SJSA1 (cell line): ENCODE results near the gene KCP. TPM values are rescaled to one million over a fixed set of nuclear protein-coding genes. Genes with fewer than 3 reads are reported as not detected.

Experiments
- DNase-seq, 2 experiments: peaks; one replicate each; pipeline ENCODE4 v3.0.0-alpha.2; 2015 to 2020; ENCODE audit warnings: low spot score in 2 of 2, low read depth in 1 of 2
- H3K27ac ChIP-seq: fragments of 250-450 bp; sonication (Bioruptor Pico); 2 replicates; pipeline ENCODE4 v1.5.1; 2020; ENCODE audit warnings: mild to moderate bottlenecking, moderate library complexity
- H3K27me3 ChIP-seq: fragments of 250-450 bp; sonication (Bioruptor Pico); replicated peaks from 2 replicates; pipeline ENCODE4 v1.5.1; 2020; ENCODE audit warnings: mild to moderate bottlenecking, moderate library complexity
- H3K36me3 ChIP-seq: fragments of 250-450 bp; sonication (Bioruptor Pico); 2 replicates; pipeline ENCODE4 v1.5.1; 2020; ENCODE audit warnings: mild to moderate bottlenecking
- H3K4me1 ChIP-seq: fragments of 250-450 bp; sonication (Bioruptor Pico); replicated peaks from 2 replicates; pipeline ENCODE4 v1.6.1; 2021; ENCODE audit warnings: mild to moderate bottlenecking
- H3K4me3 ChIP-seq: fragments of 250-450 bp; sonication (Bioruptor Pico); 2 replicates; pipeline ENCODE4 v1.5.1; 2020; ENCODE audit warnings: mild to moderate bottlenecking
- H3K9me3 ChIP-seq: fragments of 250-450 bp; sonication (Bioruptor Pico); replicated peaks from 2 replicates; pipeline ENCODE4 v1.5.1; 2020; ENCODE audit warnings: mild to moderate bottlenecking
- total RNA-seq: library from RNA; depleted of rRNA; stranded (reverse); fragments of >200 nt; shearing (Covaris generic); gene quantifications from 2 replicates; pipeline ENCODE4 v1.2.3, GENCODE V29; 2014

The KCP gene
- total RNA-seq, 1 experiment from 2014 or later: not detected

DNA sequence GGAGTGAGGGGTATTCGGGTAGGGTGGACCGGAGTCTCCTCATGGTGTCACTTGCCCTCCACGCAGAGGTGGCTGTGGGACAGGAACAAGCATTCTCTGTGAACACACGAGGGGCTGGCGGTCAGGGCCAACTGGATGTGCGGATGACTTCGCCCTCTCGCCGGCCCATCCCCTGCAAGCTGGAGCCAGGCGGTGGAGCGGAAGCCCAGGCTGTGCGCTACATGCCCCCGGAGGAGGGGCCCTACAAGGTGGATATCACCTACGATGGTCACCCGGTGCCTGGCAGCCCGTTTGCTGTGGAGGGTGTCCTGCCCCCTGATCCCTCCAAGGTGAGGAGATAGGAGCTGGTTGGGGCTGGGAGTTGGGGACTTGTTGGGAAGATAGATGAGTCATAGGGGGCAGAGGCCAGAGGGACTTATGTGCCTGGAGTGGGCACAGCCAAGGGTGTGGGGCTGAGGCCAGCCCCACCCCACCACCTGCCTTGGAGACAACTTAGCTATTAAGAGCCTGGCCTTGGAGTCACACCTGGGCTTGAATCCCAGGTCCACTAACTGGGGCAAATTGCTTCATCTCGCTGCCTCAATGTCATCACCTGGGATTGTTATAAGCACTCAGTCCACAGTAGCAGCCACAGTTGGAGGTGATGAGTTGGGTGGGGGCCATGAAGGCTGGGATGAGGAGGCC lies 66.4 kb downstream of the KCP start:
- H3K27me3 ChIP-seq: no peaks in the 10 kb centered on the region
- peaks cover 6% of the 10 kb centered on the region for H3K4me1 ChIP-seq
- H3K36me3 ChIP-seq: peaks cover 92% of the 10 kb centered on the region
- no peak overlapping the region for H3K4me3 ChIP-seq
- no peaks in the 10 kb centered on the region for H3K9me3 ChIP-seq
- no peak for DNase-seq
- no peak overlapping the region for H3K27ac ChIP-seq

DNA sequence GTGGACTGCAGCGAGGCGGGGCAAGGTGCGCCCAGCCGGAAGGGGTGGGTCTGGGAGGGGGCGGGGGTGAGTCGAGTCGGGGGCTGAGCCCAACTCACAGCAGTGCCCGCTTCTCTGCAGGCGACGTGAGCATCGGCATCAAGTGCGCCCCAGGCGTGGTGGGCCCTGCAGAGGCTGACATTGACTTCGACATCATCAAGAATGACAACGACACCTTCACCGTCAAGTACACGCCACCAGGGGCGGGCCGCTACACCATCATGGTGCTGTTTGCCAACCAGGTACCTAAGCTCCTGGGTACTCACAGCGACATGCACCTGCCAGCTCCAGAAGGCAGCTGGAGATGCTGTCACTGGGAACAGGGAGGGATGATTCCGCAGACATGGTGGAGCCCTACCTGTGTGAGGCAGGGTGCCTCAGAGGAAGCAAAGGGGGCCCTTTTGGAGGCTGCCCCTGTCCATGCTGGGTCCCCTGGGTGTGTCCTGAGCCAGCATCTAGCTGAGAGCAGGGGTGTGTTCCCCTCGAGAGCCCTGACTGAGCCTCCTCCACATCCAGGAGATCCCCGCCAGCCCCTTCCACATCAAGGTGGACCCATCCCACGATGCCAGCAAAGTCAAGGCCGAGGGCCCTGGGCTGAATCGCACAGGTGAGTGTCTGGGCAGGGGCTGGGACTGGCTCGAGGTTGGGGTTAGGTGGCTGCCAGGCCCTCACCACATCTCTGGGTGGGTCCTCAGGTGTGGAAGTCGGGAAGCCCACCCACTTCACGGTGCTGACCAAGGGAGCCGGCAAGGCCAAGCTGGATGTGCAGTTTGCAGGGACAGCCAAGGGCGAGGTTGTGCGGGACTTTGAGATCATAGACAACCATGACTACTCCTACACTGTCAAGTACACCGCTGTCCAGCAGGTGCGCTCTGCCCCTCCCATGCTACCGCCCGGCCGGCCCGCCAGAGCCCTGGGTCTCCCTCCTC lies 67.6 kb downstream of the KCP start:
- Histone ChIP-seq H3K9me3 (no peaks in the 10 kb centered on the region), H3K36me3 (peaks cover 96% of the 10 kb centered on the region), H3K4me1 (peaks cover 6% of the 10 kb centered on the region), H3K27me3 (no peaks in the 10 kb centered on the region), H3K27ac (no peak overlapping the region), H3K4me3 (no peak overlapping the region)
- peak in 1 of 2 experiments; percentile 45 for DNase-seq

DNA sequence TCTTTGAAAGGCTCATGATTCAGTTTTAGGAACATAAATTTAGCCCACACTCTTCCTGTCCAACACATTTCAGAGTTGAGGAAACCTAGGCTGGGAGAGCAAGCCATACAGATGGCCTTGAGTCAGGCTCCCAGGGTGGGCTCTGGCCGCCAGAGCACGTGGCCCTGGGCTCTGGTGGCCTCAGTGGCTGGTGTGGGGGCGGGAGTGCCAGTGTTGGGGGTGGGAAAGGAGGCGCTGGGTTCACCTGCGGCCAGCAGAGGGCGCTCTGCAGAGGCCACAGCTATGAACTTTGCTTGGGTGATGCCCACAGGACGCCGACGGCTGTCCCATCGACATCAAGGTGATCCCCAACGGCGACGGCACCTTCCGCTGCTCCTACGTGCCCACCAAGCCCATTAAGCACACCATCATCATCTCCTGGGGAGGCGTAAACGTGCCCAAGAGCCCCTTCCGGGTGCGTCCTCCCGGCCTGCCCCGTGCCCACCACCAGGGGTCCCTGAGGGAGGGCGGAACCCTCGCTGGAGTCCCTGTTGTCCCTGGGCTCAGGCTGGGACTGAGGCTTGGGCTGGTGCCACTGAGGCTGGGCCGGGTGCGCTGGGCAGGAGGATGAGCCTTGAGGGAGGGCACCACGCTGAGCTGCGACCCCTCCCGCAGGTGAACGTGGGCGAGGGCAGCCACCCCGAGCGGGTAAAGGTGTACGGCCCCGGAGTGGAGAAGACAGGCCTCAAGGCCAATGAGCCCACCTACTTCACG lies 68.4 kb downstream of the KCP start:
- Histone ChIP-seq H3K27ac (no peak overlapping the region), H3K36me3 (peaks cover 96% of the 10 kb centered on the region), H3K27me3 (no peaks in the 10 kb centered on the region), H3K4me1 (peaks cover 6% of the 10 kb centered on the region), H3K9me3 (no peaks in the 10 kb centered on the region), H3K4me3 (no peak overlapping the region)
- DNase-seq: peak; percentile 31 to 75

DNA sequence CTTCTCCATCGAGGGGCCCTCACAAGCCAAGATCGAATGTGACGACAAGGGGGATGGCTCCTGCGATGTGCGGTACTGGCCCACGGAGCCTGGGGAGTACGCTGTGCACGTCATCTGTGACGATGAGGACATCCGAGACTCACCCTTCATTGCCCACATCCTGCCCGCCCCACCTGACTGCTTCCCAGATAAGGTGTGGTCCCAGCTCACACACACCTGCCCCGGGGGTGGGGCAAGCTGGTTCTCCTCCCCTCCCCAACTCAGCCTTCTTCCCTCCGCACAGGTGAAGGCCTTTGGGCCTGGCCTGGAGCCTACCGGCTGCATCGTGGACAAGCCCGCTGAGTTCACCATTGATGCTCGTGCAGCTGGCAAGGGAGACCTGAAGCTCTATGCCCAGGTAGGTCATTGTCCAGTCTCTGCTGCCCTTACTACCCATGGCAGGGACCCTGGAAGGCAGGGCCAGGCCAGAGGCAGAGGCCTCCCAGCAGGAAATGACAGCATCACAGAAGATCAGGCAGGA lies 69.3 kb downstream of the KCP start:
- Histone ChIP-seq H3K4me3 (no peak overlapping the region), H3K9me3 (no peaks in the 10 kb centered on the region), H3K27me3 (no peaks in the 10 kb centered on the region), H3K4me1 (peaks cover 6% of the 10 kb centered on the region), H3K27ac (no peak overlapping the region), H3K36me3 (peaks cover 94% of the 10 kb centered on the region)
- DNase-seq: peak in 1 of 2 experiments; percentile 39

DNA sequence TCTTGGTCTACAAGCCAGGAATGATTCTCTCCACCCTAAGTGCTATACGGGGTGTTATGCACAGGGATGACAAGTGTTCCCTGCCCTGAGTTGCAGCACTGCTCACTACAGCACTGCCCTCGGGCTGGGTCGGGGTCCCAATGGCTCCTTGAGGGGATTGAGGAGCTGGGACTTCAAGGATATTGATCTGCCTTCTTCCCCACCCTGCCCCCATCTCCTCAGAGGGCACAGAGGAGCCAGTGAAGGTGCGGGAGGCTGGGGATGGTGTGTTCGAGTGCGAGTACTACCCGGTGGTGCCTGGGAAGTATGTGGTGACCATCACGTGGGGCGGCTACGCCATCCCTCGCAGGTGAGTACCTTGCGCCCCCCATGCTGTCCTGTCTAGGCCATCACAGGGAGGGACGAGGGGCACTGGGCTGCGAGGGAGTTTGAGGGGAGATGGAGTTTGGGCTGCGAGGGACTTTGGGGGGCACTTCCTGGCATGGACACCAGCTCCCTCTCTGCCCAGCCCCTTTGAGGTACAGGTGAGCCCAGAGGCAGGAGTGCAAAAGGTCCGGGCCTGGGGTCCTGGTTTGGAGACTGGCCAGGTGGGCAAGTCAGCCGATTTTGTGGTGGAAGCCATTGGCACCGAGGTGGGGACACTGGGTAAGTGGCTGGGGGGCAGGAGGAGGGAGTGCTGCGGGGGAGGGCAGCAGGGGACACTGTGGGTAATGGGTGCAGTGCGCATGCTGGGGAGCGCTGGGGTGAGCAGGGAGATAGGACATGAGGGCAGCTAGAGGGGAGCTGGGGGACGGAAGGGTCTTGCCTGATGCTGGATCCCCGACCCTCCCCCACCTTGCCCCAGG lies 70.0 kb downstream of the KCP start:
- Histone ChIP-seq H3K27me3 (no peaks in the 10 kb centered on the region), H3K36me3 (peaks cover 96% of the 10 kb centered on the region), H3K4me3 (no peak overlapping the region), H3K27ac (no peak overlapping the region), H3K9me3 (no peaks in the 10 kb centered on the region), H3K4me1 (peaks cover 6% of the 10 kb centered on the region)
- peak in 1 of 2 experiments; percentile 37 for DNase-seq

DNA sequence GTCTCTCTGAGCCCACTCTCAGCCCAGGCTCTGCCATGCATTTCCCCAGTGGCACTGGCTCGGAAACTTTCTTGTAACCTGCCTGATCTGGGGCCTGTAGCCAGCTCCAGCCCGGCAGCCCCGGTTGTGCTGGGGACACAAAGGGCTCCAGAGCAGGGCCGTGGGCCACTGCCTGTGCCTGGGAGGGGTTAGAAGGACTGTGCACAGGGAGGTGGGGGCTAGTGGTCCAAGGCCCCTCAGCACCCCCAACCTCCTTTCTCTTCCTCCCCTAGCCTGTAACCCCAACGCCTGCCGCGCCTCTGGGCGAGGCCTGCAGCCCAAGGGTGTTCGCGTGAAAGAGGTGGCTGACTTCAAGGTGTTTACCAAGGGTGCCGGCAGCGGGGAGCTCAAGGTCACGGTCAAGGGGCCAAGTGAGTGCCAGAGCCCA lies 70.7 kb downstream of the KCP start:
- Histone ChIP-seq H3K4me1 (peaks cover 6% of the 10 kb centered on the region), H3K27me3 (no peaks in the 10 kb centered on the region), H3K27ac (no peak overlapping the region), H3K4me3 (no peak overlapping the region), H3K9me3 (no peaks in the 10 kb centered on the region), H3K36me3 (peaks cover 96% of the 10 kb centered on the region)
- no peak for DNase-seq

DNA sequence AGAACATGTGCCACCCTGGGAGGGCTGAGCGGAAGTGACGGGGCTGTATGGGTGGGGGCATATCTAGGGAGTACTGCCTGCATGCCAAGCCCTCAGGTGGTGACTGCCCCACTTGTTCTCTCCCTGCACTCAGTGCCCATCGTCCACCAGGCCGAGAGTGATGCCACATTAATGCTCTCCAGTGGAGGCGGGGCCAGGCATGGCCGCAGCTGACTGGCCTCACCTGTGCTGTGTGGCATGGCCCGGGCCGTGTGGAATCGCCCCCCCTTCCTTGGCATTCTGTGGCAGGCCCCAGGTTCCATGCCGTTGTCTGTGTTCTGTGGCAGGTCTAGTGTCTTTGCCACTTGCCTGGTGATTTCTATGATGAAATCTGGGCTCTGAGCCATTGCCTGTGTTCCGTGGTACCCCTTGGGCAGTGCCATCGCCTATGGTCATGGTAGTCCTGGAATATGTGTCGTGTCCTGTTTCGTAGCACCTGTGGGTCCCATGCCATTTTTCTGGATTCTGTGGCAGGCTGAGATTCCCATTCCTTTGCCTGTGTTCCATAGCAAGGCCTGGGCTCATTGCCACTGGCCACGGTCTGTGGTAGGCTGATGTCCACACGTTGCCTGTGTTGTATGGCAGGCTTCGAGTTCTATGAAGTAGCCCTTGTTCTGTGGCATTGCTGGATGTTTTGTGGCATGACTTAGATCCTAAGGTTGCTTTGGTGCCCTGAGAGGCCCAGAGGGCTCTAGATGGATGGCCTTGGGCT lies 71.4 kb downstream of the KCP start:
- Histone ChIP-seq H3K27me3 (no peaks in the 10 kb centered on the region), H3K36me3 (peaks cover 93% of the 10 kb centered on the region), H3K9me3 (no peaks in the 10 kb centered on the region), H3K4me1 (peaks cover 6% of the 10 kb centered on the region), H3K4me3 (no peak overlapping the region), H3K27ac (no peak overlapping the region)
- DNase-seq: peak in 1 of 2 experiments; percentile 39

DNA sequence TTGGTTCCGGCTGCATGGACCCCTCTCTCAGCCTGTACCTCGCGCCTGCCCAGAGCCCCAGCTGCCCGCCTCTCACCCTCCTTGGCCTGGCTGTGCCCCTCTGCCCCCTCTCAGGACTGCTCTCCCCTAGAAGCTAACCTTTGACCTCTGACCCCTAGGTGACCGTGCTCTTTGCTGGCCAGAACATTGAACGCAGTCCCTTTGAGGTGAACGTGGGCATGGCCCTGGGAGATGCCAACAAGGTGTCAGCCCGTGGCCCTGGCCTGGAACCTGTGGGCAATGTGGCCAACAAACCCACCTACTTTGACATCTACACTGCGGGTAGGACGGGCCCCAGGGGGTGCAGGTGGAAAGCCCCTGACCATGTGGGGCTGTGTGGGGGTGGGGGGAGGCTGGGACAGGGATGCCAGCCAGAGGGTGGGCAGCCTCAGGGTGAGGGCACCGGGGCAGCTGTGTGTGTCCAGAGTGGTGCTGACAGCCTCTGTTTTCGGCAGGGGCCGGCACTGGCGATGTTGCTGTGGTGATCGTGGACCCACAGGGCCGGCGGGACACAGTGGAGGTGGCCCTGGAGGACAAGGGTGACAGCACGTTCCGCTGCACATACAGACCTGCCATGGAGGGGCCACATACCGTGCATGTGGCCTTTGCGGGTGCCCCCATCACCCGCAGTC lies 72.3 kb downstream of the KCP start:
- Histone ChIP-seq H3K27me3 (no peaks in the 10 kb centered on the region), H3K4me3 (no peak overlapping the region), H3K4me1 (peaks cover 15% of the 10 kb centered on the region), H3K9me3 (no peaks in the 10 kb centered on the region), H3K36me3 (peaks cover 87% of the 10 kb centered on the region), H3K27ac (no peak overlapping the region)
- peak in 1 of 2 experiments; percentile 39 for DNase-seq

DNA sequence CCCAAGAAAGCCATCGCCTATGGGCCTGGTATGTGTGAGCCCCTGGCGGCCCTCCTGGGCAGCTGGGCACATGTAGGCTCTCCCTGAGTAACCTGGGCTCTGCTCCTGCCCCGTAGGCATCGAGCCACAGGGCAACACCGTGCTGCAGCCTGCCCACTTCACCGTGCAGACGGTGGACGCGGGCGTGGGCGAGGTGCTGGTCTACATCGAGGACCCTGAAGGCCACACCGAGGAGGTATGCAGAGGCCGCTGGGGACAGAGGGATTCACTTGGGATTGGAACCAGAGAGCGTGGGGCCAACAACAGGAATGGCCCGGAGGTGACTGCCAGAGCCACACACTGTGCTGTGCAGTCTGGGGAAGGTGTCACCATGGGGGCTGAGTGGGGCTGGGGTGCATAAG lies 73.0 kb downstream of the KCP start:
- no peaks in the 10 kb centered on the region for H3K27me3 ChIP-seq
- DNase-seq: no peak
- H3K4me1 ChIP-seq: peaks cover 22% of the 10 kb centered on the region
- no peaks in the 10 kb centered on the region for H3K9me3 ChIP-seq
- peaks cover 84% of the 10 kb centered on the region for H3K36me3 ChIP-seq
- no peak overlapping the region for H3K27ac ChIP-seq
- H3K4me3 ChIP-seq: no peak overlapping the region

DNA sequence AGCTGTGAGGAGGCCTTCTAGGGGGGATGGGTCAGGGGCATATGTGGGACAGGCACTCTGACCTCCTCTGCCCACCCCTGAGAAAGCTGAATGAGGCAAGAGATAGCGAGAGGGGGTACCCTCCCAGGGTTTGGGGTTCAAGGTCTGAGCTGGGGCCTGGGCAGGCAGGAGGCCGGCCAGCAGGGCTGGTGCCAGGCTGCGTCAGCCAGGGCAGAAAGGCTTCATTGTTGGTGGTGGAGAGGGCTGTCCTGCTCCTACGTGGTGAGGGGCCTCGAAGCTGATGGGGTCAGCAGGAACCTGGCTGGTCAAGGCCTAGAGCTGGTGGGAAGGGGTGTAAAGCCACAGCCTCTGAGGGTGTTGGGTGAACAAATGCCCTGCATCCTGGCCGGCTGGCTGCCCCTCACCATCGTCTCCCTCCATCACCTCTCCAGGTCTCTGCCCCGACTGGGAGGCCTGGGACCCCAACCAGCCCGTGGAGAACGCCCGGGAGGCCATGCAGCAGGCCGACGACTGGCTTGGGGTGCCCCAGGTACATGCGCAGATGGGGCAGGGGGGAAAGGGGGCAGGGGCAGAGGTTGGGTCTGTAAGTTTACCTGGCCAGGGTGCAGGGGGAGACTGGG lies 73.7 kb downstream of the KCP start:
- H3K27ac ChIP-seq: no peak overlapping the region
- H3K4me3 ChIP-seq: no peak overlapping the region
- H3K9me3 ChIP-seq: no peaks in the 10 kb centered on the region
- peak in 1 of 2 experiments; percentile 31 for DNase-seq
- peaks cover 28% of the 10 kb centered on the region for H3K4me1 ChIP-seq
- peaks cover 79% of the 10 kb centered on the region for H3K36me3 ChIP-seq
- no peaks in the 10 kb centered on the region for H3K27me3 ChIP-seq

DNA sequence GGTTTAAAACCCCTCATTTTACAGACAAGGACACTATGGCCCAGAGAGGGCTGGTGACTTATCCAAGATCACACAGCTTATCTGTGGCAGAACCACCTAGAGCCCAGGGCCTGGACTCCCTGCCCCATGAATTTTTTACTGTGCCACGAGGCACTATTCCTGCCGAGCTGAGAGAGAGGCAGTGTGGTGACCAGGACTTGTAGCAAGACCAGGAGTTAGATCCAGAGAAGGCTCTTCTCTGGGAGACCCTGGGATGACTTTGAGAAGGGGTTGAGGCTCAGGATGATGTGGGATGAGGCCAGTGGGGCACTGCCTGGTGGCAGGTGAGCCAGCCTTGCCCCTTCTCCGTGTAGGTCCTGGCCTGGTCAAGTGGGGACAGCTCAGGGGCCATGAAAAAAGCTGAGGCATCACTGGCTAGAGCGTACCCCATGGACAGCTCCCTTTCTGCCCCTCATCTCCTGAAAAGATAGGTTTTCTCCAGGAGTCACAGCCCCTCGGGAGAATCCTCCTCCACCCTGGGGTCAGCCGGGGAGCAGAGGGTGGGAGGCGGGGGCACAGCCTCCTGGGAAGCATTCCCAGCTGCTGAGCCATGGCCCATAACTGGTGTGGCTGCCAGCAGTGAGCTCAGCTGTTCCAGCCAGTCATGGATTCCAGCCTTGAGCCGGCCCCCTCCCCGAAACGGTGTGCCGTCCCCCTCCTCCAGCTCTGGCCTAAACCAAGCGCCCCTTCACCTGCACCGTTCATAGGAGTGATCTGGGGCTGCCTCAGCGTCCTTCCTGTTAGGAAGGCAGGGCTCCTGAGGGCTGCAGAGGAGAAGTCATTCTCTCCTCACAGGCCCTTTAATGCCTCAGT lies 74.5 kb downstream of the KCP start:
- Histone ChIP-seq H3K9me3 (no peaks in the 10 kb centered on the region), H3K27ac (no peak overlapping the region), H3K4me1 (peaks cover 30% of the 10 kb centered on the region), H3K27me3 (no peaks in the 10 kb centered on the region), H3K36me3 (peaks cover 71% of the 10 kb centered on the region), H3K4me3 (no peak overlapping the region)
- DNase-seq: no peak
